Natural killer cell (primary cell): ENCODE data around the gene PTPN4. TPM values are rescaled to one million over a fixed set of nuclear protein-coding genes. Genes with fewer than 3 reads are reported as not detected.

Experiments
- ATAC-seq, 3 donors: fragments of 150-1000 bp in 2 of 3; fragments of 200-7000 bp in 1 of 3; cut with Tn5 transposase; 1 replicate in 1 of 3; 2 replicates in 2 of 3; pipeline ENCODE4 v1.10.0; 2021; ENCODE audit warnings: mild to moderate bottlenecking in 2 of 3, moderate library complexity in 2 of 3
- DNase-seq, 2 donors: peaks; one replicate each; pipeline versions ENCODE4 v3.0.0 to v3.0.0-alpha.2; 2013 to 2021; ENCODE audit warnings: mixed read lengths in 1 of 2
- H3K27ac ChIP-seq: one replicate; pipeline ENCODE4 v1.5.1; 2013; ENCODE audit warnings: mild to moderate bottlenecking, low read length
- H3K27me3 ChIP-seq: one replicate; pipeline ENCODE4 v1.6.1; 2013; ENCODE audit warnings: low read length; ENCODE audit not compliant: control insufficient read depth, insufficient read depth
- H3K36me3 ChIP-seq: one replicate; pipeline ENCODE4 v1.6.1; 2013; ENCODE audit warnings: low read length; ENCODE audit not compliant: control insufficient read depth, insufficient read depth
- H3K4me1 ChIP-seq: one replicate; pipeline ENCODE4 v1.6.1; 2013; ENCODE audit warnings: low read length; ENCODE audit not compliant: control insufficient read depth, insufficient read depth
- H3K4me3 ChIP-seq: one replicate; pipeline ENCODE4 v1.5.1; 2013; ENCODE audit warnings: low read length
- H3K9me3 ChIP-seq: one replicate; pipeline ENCODE4 v1.6.1; 2013; ENCODE audit warnings: low read length; ENCODE audit not compliant: control insufficient read depth, insufficient read depth
- H3K27ac Mint-ChIP-seq, 2 donors: one replicate each; pipeline ENCODE4 v1.8.0; 2022; ENCODE audit warnings: mild to moderate bottlenecking in 2 of 2, mixed read lengths in 2 of 2, moderate library complexity in 1 of 2
- H3K27me3 Mint-ChIP-seq, 2 donors: one replicate each; pipeline ENCODE4 v1.8.0; 2022; ENCODE audit warnings: low read depth in 2 of 2, mixed read lengths in 2 of 2
- H3K36me3 Mint-ChIP-seq: one replicate; pipeline ENCODE4 v1.8.0; 2022; ENCODE audit warnings: mixed read lengths
- H3K4me1 Mint-ChIP-seq, 2 donors: one replicate each; pipeline ENCODE4 v1.8.0; 2022; ENCODE audit warnings: mixed read lengths in 2 of 2
- H3K4me3 Mint-ChIP-seq: one replicate; pipeline ENCODE4 v1.8.0; 2022; ENCODE audit warnings: mild to moderate bottlenecking, moderate library complexity, mixed read lengths
- H3K9me3 Mint-ChIP-seq, 2 donors: one replicate each; pipeline ENCODE4 v1.8.0; 2022; ENCODE audit warnings: mixed read lengths in 2 of 2
- CTCF ChIP-seq: fragments of 200-600 bp; IDR thresholded peaks from one replicate; pipeline ENCODE4 v1.8.0; 2022; ENCODE audit warnings: antibody characterized with exemption
- WGBS: methylation state at CpG from one replicate; pipeline ENCODE4 v1.1.7; 2013; ENCODE audit warnings: missing lambda C conversion rate; ENCODE audit not compliant: insufficient coverage; 5-methylcytosine and 5-hydroxymethylcytosine counted together
- intact Hi-C: fragments of 100-400 bp; cut with micrococcal nuclease; formaldehyde crosslinking; loops from one replicate; pipeline ENCODE4 v1.14.2; 2022
- total RNA-seq, 4 donors: library from RNA; stranded (reverse); fragments of 120-200 nt in 1 of 4; gene quantifications; one replicate each; pipeline versions ENCODE4 v1.2.3 to v1.2.4, GENCODE V29; 2013 to 2022

The PTPN4 gene
- total RNA-seq, 3 donors from 2014 or later (not counting 1 experiment from before 2014, with no cell fraction given): 265 to 347 (median 283) TPM

- WGBS: 78% methylated on average over 3 of the region's 3 CpGs
- no peak for ATAC-seq
- intact Hi-C loops: no loop called here
- H3K4me1 Mint-ChIP-seq: peaks cover 3 to 5% of the 10 kb centered on the region in 2 donors
- Histone ChIP-seq H3K36me3 (no peaks in the 10 kb centered on the region), H3K4me1 (peaks cover 3% of the 10 kb centered on the region), H3K4me3 (no peak overlapping the region), H3K27me3 (no peaks in the 10 kb centered on the region), H3K27ac (no peak overlapping the region), H3K9me3 (no peaks in the 10 kb centered on the region)
- peaks cover 13 to 19% of the 10 kb centered on the region in 2 donors for H3K27me3 Mint-ChIP-seq
- H3K36me3 Mint-ChIP-seq: no peaks in the 10 kb centered on the region
- TF ChIP-seq CTCF: no peak
- H3K4me3 Mint-ChIP-seq: no peak overlapping the region
- no peak overlapping the region for H3K27ac Mint-ChIP-seq
- H3K9me3 Mint-ChIP-seq: no peaks in the 10 kb centered on the region
- DNase-seq: no peak
These were observed 17.9 kb upstream of the PTPN4 start for GRCh38 chr2:119741868-119742267.

GRCh38 chr2:119744335-119744939 is 15.3 kb upstream of the PTPN4 start:
- Mint-ChIP-seq H3K36me3 (no peaks in the 10 kb centered on the region), H3K4me3 (no peak overlapping the region), H3K9me3 (no peaks in the 10 kb centered on the region), H3K4me1 (peaks cover 3 to 5% of the 10 kb centered on the region in 2 donors), H3K27me3 (peaks cover 16 to 19% of the 10 kb centered on the region in 2 donors), H3K27ac (no peak overlapping the region)
- ATAC-seq (no peak), DNase-seq (no peak)
- H3K27me3 ChIP-seq: no peaks in the 10 kb centered on the region
- no peak for TF ChIP-seq CTCF
- peaks cover 3% of the 10 kb centered on the region for H3K4me1 ChIP-seq
- intact Hi-C loops: no loop called here
- H3K27ac ChIP-seq: no peak overlapping the region
- H3K4me3 ChIP-seq: no peak overlapping the region
- WGBS: 90% methylated on average over 1 of the region's 2 CpGs
- H3K9me3 ChIP-seq: no peaks in the 10 kb centered on the region
- H3K36me3 ChIP-seq: no peaks in the 10 kb centered on the region

GRCh38 chr2:119745566-119745965 is 14.2 kb upstream of the PTPN4 start:
- 72% methylated on average over 2 of the region's 2 CpGs for WGBS
- no peaks in the 10 kb centered on the region for H3K9me3 ChIP-seq
- no peak overlapping the region for H3K4me3 ChIP-seq
- Mint-ChIP-seq H3K27me3 (peaks cover 16 to 19% of the 10 kb centered on the region in 2 donors), H3K36me3 (no peaks in the 10 kb centered on the region), H3K4me1 (no peaks in the 10 kb centered on the region), H3K27ac (no peak overlapping the region), H3K9me3 (no peaks in the 10 kb centered on the region), H3K4me3 (no peak overlapping the region)
- H3K4me1 ChIP-seq: no peaks in the 10 kb centered on the region
- H3K27ac ChIP-seq: no peak overlapping the region
- DNase-seq (no peak), ATAC-seq (no peak)
- TF ChIP-seq CTCF: no peak
- intact Hi-C loops: no loop called here
- no peaks in the 10 kb centered on the region for H3K36me3 ChIP-seq
- no peaks in the 10 kb centered on the region for H3K27me3 ChIP-seq
